Measurements from ENCODE around the gene GALNT15.
A peak's percentile ranks its signal among the peaks of the same experiment; 100 is the strongest.

GALNT15 gene

DNA sequence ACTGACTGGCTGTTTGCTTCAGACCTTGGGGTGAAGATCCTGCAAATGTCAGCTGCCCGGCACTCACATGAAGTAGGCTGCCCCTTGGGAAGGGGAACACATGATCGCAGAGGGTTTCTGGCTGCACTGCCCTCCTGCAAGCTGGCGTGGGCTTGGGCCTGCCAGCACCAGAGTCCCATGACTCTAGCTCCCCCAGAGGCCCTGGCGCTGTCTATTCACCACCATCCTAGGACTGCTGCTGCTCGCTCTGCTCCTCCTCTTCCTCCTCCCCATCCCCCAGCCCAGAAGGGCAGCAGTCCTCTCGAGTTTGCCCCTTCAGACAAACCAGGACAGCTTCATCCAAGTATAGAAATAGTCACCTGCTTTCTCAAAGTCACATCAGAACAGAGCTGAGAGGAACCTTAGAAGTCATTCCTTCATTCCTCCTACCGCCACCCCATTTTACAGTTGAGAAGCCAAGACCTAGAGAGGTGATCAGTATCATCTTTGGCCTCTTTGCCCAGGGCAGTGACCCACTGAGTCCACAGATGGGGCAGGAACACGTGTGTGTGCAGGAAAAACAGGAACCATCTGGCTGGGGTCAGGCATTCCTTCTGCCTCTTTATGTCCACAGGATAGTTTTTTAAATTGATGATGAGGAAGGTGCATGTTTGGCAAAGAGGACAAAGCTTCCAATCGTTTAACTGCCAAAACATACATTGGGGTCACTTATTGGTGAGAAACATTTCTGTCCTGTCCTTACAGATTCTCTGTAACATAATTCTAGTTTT, 77.0 kb downstream of the GALNT15 start:
- intact Hi-C loops (cut with DNase I; ENCODE audit: low total_unique reads): no loop called here
- Histone ChIP-seq H3K27me3 (no peaks in the 10 kb centered on the region), H3K27ac (peak overlapping the region in 1 of 2 donors; percentile 70), H3K4me3 (no peak overlapping the region), H3K4me1 (peaks cover 0 to 36% (median 2%) of the 10 kb centered on the region in 4 donors), H3K9me3 (no peaks in the 10 kb centered on the region), H3K36me3 (peaks cover 0 to 4% (median 0%) of the 10 kb centered on the region in 3 donors)
- no peak for DNase-seq
- TF ChIP-seq, protein P1, sequence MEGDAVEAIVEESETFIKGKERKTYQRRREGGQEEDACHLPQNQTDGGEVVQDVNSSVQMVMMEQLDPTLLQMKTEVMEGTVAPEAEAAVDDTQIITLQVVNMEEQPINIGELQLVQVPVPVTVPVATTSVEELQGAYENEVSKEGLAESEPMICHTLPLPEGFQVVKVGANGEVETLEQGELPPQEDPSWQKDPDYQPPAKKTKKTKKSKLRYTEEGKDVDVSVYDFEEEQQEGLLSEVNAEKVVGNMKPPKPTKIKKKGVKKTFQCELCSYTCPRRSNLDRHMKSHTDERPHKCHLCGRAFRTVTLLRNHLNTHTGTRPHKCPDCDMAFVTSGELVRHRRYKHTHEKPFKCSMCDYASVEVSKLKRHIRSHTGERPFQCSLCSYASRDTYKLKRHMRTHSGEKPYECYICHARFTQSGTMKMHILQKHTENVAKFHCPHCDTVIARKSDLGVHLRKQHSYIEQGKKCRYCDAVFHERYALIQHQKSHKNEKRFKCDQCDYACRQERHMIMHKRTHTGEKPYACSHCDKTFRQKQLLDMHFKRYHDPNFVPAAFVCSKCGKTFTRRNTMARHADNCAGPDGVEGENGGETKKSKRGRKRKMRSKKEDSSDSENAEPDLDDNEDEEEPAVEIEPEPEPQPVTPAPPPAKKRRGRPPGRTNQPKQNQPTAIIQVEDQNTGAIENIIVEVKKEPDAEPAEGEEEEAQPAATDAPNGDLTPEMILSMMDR (IDR thresholded peaks at IDR 0.05): no peak

DNA sequence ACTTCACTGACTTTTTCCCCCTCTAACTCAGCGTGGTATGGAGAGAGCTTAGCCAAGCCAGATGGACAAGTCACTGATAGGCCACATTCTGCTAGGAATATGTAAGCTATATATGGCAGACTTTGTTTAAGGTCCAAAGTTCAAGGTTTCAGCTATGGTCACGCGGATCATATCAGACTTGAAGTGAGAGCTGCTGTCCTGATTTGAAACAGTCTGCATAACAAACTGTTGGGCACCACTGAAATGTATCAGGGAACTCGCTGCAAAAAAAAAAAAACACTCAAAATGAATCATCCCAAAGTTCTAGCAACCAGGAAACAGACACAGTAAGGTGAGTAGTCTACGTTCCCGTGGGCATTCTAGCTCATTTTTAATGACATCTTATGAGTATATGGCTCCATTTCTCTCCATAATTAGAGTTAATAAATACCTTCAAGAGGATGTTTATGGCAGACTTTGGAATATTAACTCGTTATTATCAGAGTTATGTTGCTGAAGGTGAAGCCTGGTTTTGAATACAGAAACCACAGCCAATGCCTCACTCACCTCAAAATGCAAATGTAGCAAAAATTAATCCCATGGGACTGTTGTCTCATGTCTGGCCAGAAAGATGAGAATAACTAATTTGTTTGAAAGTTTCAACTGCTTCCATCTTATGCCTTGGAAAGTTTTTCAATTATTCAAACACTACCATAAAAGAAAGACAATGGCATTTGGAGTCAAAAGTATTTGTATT, 77.9 kb downstream of the GALNT15 start:
- Histone ChIP-seq H3K27ac (peak overlapping the region; percentile 58 to 70), H3K4me1 (peaks cover 0 to 32% (median 2%) of the 10 kb centered on the region in 4 donors), H3K36me3 (peaks cover 0 to 9% (median 0%) of the 10 kb centered on the region in 3 donors), H3K4me3 (no peak overlapping the region), H3K9me3 (no peaks in the 10 kb centered on the region), H3K27me3 (no peaks in the 10 kb centered on the region)
- TF ChIP-seq, protein P1 (IDR thresholded peaks at IDR 0.05): no peak
- DNase-seq: no peak
- intact Hi-C loops (cut with DNase I; ENCODE audit: low total_unique reads): no loop called here

DNA sequence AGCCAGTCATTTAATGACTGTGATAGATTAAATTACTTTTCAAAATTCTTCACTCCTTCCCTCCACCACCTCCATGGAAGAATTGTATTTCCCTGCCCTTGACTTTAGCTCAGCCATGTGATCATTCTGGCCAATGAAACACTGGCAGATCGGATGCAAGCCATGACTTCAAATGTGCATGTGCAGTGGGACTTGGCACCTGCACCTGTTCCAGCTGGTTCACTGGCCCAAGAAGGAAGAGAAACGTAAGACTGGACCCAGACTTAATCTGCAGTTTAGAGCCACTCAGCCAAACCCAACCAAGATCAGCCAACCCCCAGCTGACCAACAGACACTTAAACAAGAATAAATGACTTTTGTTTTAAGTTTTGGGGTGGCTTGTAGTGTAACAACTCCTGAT, 78.5 kb downstream of the GALNT15 start:
- H3K27ac ChIP-seq: peak overlapping the region; percentile 58 to 70
- intact Hi-C loops (cut with DNase I; ENCODE audit: low total_unique reads): no loop called here
- TF ChIP-seq, protein P1 (IDR thresholded peaks at IDR 0.05): no peak

DNA sequence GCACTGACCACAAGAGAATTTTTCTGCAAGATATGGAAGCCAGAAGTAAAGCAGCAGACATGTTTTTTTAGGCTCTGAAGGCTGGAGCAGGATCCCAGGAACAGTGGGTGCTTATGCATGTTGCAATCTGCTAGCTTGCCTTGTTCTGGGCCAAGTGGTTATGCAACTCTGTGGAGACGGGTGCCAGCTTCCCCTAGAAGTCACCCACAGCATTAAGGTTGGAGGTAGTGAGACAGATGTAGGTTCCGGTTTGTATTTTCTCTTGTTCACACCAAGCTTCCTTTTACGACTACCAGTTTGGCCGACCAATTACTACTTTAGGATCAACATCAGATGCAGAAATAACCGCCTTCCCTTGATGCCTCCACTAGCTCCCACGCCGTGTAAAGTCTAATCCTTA, 79.1 kb downstream of the GALNT15 start:
- Histone ChIP-seq H3K36me3 (peaks cover 0 to 13% (median 4%) of the 10 kb centered on the region in 3 donors), H3K27me3 (no peaks in the 10 kb centered on the region), H3K4me3 (no peak overlapping the region), H3K9me3 (no peaks in the 10 kb centered on the region), H3K4me1 (peaks cover 0 to 28% (median 2%) of the 10 kb centered on the region in 4 donors), H3K27ac (peak overlapping the region; percentile 58 to 70)
- TF ChIP-seq, protein P1 (IDR thresholded peaks at IDR 0.05): no peak
- intact Hi-C loops (cut with DNase I; ENCODE audit: low total_unique reads): no loop called here
- DNase-seq: peak; percentile 87 to 93

More for the DNA sequence above, 78.5 kb downstream of the GALNT15 start:
- H3K27me3 ChIP-seq: no peaks in the 10 kb centered on the region
- H3K4me1 ChIP-seq: peaks cover 0 to 28% (median 2%) of the 10 kb centered on the region in 4 donors
- peaks cover 0 to 9% (median 0%) of the 10 kb centered on the region in 3 donors for H3K36me3 ChIP-seq
- H3K4me3 ChIP-seq: no peak overlapping the region
- H3K9me3 ChIP-seq: no peaks in the 10 kb centered on the region
- DNase-seq: no peak

DNA sequence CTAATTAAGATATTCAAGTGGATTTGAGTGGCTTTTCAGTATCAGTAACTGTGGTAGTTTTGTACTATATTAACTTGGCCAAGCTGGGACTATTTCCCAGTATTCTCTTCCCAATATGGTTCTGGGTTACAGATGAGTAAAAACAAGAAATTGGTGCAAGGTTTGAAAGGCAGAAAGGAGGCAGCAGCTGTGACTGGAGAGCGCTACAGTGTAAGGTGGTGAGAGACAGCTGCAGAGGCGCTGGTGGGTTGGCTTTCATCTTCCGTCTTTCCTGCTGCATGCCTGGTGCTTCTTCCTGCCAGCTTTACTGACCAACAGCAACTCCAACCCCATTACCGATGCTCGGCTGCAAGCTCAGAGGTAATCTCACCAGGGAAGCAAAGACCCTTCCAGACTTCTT, 80.4 kb downstream of the GALNT15 start:
- intact Hi-C loops (cut with DNase I; ENCODE audit: low total_unique reads): no loop called here
- H3K4me1 ChIP-seq: peaks cover 0 to 28% (median 2%) of the 10 kb centered on the region in 4 donors
- H3K27me3 ChIP-seq: no peaks in the 10 kb centered on the region
- no peak for DNase-seq
- no peak overlapping the region for H3K4me3 ChIP-seq
- H3K9me3 ChIP-seq: no peaks in the 10 kb centered on the region
- H3K36me3 ChIP-seq: peaks cover 10 to 26% (median 11%) of the 10 kb centered on the region in 3 donors
- H3K27ac ChIP-seq: peak overlapping the region in 1 of 2 donors; percentile 70
- TF ChIP-seq, protein P1 (IDR thresholded peaks at IDR 0.05): no peak
